Astrocyte (in vitro differentiated cells and primary cell): Measurements from ENCODE around the gene SGSM2.

ENCODE experiments used
- EZH2 ChIP-seq: IDR thresholded peaks from 2 replicates; pipeline ENCODE4 v1.6.1; 2012; ENCODE audit warnings: mild to moderate bottlenecking, low read length, inconsistent platforms; ENCODE audit not compliant: insufficient read depth
- TF ChIP-seq, protein P1 (sequence below): IDR thresholded peaks from 2 replicates; pipeline ENCODE4 v1.5.1; 2011; ENCODE audit warnings: low read depth, mild to moderate bottlenecking, inconsistent platforms, low read length, moderate library complexity; ENCODE audit not compliant: insufficient read depth

DNA sequence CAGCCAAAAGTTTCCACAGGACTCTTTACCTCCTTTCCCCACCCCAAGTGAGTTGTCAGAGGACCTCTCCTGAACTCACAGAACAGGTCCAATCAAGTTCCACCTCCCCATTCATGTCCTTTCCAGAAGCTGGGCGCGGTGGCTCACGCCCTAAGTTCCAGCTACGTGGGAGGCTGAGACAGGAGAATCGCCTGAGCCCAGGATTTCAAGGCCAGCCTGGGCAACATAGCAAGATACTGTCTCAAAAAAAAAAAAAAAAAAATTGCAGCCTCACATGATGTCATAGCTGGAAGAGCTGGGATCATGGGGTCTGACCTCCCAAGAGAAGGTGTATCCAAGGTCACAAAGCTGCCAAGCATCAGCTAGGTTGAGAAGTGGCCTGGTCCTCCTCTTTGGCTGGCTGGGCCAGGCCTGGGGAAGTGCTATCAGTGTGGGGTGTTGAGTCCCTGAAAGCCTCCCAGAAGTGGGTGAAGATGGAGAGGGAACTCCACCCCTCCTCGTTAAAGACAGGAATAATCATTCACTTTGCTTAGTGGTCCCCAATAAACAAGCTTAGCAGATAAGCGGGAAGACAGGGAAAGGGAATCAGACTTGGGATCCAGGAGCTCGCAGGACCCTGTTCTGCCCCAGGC lies 69.1 kb downstream of the SGSM2 start:
- TF ChIP-seq, protein P1, sequence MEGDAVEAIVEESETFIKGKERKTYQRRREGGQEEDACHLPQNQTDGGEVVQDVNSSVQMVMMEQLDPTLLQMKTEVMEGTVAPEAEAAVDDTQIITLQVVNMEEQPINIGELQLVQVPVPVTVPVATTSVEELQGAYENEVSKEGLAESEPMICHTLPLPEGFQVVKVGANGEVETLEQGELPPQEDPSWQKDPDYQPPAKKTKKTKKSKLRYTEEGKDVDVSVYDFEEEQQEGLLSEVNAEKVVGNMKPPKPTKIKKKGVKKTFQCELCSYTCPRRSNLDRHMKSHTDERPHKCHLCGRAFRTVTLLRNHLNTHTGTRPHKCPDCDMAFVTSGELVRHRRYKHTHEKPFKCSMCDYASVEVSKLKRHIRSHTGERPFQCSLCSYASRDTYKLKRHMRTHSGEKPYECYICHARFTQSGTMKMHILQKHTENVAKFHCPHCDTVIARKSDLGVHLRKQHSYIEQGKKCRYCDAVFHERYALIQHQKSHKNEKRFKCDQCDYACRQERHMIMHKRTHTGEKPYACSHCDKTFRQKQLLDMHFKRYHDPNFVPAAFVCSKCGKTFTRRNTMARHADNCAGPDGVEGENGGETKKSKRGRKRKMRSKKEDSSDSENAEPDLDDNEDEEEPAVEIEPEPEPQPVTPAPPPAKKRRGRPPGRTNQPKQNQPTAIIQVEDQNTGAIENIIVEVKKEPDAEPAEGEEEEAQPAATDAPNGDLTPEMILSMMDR = no peak
- TF ChIP-seq EZH2 = no peak
